Measurements from ENCODE around the gene C16orf74. TPM values are rescaled to one million over a fixed set of nuclear protein-coding genes. Genes with fewer than 3 reads are reported as not detected.

C16orf74 gene
- total RNA-seq, 1 experiment from 2014 or later = 17.8 TPM

GRCh38 chr16:85718682-85719081, 32.2 kb downstream of the C16orf74 start:
- DNase-seq (ENCODE audit: low read depth) = no peak

GRCh38 chr16:85718153-85718477, 32.8 kb downstream of the C16orf74 start:
- no peak for DNase-seq (ENCODE audit: low read depth)

- peak; percentile 49 for DNase-seq (ENCODE audit: low read depth)
Measured at GRCh38 chr16:85717393-85718152, 33.3 kb downstream of the C16orf74 start.

DNA sequence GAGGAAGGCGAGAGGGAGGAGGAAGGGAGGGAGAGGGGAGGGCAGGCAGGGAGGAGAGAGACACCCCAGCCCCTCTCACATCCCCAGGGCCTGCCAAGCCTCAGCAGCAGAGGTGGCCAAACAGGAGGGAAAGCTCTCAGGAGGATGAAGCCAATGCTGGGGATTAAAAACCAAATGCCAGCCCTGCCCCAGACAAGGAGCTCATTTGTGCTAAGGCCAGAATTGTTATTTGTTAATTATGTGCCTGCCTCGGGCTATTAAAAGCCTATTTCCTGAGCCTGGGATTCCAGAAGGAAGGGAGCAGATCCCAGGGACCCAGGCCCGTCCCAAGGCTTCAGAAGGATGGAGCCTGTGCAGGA, 34.2 kb downstream of the C16orf74 start:
- no peak for DNase-seq (ENCODE audit: low read depth)

DNA sequence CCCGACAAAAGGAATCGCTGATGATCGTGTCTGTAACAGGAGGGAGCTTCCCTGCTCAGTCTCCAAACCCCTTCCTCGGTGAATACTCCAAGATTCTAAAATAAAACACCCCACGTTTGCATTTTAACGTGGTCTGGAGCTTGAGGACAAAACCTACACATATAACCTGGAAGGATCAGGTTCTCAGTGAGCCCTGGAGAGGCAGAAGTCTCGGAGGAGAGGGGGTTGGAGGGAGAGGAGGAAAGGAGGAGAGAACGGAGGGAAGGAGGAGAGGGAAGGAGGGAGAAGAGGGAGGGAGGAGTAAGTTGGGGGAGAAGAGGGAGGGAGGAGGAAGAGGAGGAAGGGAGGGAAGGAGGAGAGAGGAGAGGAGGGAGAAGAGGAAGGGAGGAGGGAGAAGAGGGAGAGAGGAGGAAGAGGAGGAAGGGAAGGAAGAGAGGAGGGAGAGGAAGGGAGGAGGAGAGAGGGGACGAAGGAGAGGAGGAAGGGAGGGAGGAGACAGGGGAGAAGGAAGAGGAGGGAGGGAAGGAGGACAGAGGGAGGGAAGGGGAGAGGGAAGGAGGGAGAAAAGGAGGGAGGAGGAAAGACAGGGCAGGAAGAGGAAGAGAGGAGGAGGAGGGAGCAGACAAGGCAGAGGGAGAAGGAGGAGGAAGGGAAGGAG, 34.7 kb downstream of the C16orf74 start:
- no peak for DNase-seq (ENCODE audit: low read depth)

DNA sequence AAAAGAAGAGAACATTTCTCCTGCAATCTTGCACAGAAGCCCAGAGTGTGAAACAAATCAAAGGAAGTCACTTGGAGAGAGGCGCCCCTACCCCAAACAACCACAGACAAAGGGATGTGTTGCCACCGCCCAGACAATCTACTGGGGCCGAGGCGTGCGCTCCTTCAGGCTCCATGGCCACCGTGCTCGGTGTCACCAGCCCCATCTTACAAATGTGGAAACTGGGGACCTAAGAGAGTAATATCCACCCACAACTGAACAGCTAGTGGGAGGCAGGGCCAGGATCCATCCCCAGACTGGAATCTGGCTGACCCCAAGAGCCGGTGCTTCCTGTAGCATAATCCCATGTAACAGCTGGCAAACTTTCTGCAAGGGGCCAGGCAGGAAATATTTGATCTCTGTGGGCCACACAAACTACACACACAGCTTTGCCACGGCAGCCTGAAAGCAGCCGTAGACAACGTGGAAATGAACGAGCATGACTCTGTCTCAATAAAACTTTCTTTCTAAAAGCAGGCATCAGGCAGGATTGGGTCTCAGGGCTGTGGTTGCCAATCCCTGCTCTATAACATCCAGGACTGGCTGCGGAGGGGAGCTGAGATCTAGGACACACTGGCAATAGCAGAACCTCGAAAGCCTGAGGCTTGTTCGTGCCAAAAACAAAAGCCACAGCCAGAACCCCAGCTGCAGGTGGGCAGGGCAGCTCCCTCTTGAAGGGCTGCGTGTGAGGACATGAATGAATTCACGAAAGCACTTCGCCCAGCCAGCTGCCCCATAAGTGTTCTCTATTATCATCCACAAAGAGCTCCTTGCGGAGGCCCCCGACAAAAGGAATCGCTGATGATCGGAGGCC, 35.5 kb downstream of the C16orf74 start:
- no peak for DNase-seq (ENCODE audit: low read depth)

- DNase-seq (ENCODE audit: low read depth) = no peak
Measured at GRCh38 chr16:85712801-85713200, 38.1 kb downstream of the C16orf74 start.

DNA sequence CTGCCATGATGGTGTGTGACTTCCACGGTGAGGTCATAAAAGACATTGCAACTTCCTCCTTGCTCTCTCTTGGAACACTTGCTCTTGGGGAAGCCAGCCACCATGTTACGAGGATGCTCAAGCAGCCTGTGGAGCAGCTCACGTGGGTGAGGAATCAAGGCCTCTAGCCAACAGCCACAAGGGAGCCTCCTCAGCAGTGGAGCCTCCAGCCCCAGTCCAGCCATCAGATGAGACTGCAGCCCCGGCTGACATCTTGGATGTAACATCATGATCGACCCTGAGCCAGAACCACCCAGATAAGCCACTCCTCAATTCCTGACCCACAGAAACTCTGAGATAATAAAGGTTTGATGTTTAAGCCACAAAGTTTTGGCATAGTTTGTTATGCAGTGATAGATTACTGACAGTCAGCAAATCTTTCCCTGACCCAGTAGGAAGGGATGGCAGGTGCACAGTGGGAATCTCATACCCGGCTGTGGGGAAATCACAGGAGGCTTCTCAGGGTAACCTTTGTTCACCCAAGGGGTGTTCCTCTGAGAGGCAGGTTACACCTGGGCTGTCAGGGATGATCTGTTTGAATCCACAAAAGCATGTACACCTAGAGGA, 38.8 kb downstream of the C16orf74 start:
- no peak for DNase-seq (ENCODE audit: low read depth)

GRCh38 chr16:85710732-85711131, 40.2 kb downstream of the C16orf74 start:
- no peak for DNase-seq (ENCODE audit: low read depth)

GRCh38 chr16:85709766-85710585, 40.9 kb downstream of the C16orf74 start:
- DNase-seq (ENCODE audit: low read depth) = no peak

DNA sequence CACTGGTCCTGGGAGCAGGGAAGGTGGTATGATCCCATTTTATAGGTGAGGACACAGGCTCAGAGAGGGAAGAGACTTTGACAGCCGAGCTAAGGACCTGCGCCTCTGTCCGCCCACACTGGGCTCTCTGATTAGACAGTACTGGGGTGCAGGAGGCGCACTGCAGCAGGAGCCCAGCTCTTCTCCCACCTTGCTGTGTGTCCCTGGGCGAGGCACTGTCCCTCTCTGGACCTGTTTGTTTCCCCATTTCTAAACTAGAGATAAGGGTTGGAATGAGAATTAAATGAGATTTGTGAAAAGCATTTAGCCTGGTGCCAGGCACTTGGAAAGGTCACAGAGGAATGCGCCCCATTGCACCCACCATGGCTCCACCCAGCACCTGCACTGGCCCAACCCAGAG, 42.6 kb downstream of the C16orf74 start:
- no peak for DNase-seq (ENCODE audit: low read depth)

DNA sequence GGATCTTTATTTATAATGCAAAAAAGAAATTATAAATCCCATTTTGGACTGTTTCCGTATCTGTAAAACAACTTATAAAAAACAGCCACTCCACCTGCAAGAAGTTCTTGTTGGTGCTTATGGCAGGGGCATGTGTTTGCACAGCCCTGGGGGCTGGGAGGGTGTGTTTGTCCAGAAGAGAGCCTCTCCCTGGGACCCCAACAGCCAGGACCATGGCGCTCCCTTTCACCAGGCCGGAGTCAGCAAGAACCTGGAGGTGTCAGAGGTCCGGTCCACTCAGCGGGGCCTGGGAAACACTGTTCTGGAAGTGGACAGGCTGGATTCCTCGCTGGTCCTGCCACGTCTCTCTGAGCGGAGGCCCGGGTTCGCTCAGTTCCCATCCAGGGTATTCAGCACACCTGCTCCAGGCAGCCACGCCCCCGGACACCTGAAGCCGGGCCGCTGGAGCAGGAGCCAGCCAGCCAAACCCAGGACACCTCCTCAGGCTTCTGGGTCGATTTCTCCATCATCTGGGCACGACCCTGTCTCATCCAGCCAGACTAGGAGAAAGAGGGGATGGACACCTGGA, 43.3 kb downstream of the C16orf74 start:
- DNase-seq (ENCODE audit: low read depth) = no peak

- no peak for DNase-seq (ENCODE audit: low read depth)
Measured at GRCh38 chr16:85706449-85707034, 44.4 kb downstream of the C16orf74 start.

GRCh38 chr16:85704900-85705846, 45.7 kb downstream of the C16orf74 start:
- no peak for DNase-seq (ENCODE audit: low read depth)

DNA sequence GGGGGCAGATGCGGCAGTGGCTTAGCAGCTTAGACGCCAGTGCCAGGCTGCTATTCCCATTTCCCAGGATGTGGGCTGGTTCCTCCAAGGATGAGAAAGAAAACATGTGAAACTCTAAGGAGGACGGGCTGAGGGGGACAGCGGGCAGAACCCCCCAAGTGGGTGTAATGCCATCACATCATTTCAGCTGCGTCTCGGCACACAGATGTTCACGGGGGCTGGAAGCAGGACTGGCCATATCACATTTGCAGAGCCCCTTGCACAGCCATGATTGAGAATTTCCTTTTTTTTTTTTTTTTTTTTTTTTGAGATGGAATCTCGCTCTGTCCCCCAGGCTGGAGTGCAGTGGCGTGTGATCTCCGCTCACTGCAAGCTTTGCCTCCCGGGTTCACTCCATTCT, 46.9 kb downstream of the C16orf74 start:
- no peak for DNase-seq (ENCODE audit: low read depth)

DNA sequence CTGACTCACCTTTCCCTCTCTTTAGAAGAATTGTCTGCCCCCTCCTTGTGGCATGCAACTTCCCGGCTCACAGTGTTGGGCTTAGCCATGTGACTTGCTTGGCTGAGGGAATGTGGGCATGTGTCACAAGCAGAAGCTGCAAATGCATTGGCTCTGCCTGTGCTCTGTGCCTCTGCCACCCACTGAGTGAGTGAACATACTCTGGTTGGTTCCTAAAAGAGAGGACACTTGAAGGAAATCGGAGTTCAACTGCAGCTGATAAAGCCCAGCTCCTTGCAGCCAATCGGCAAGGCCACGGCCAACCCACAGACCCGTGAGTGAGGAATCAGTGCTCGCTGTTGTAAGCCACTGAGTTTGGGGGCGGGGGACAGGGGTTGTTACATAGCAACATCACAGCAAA, 51.3 kb downstream of the C16orf74 start:
- peak; percentile 75 for DNase-seq (ENCODE audit: low read depth)

DNA sequence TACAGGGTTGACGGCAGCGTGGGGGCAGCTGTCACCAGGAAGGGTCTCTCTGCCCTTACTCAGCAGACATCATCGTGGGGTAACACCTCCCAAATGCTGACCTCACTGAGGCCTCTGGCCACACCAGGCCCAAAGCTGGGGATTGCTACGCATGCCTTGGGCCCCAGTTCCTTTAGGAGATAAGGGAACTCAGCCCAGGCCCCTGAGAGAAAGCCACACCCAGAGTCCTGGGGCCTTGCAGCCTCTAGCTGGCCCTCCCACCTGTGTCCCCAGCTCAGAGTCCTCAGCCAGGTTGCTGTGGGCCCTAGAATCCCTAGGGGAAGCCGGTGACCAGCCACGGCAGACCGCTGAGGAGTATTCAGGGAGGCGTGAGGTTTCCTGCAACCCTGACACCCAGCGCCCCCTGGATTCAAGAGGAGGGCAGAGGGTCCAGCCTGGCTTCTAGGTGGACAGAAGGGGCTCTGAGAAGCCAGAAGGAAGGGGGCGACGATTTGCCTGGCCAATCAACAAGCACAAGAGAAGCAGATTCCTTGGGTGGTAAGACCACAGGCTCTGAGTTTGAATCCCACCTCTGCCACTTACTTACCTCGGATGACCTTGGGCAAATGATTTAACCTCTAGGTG, 51.8 kb downstream of the C16orf74 start:
- DNase-seq (ENCODE audit: low read depth) = no peak

GRCh38 chr16:85698459-85698891, 52.4 kb downstream of the C16orf74 start:
- DNase-seq (ENCODE audit: low read depth) = no peak

- DNase-seq (ENCODE audit: low read depth) = no peak
Measured at GRCh38 chr16:85697431-85697830, 53.5 kb downstream of the C16orf74 start.
